ENCODE measurements around the gene TMC3.

The TMC3 gene

GRCh38 chr15:81282606-81282895, 91.5 kb downstream of the TMC3 start:
- DNase-seq (ENCODE audit: low spot score), result no peak
- FAIRE-seq, result no peak

DNA sequence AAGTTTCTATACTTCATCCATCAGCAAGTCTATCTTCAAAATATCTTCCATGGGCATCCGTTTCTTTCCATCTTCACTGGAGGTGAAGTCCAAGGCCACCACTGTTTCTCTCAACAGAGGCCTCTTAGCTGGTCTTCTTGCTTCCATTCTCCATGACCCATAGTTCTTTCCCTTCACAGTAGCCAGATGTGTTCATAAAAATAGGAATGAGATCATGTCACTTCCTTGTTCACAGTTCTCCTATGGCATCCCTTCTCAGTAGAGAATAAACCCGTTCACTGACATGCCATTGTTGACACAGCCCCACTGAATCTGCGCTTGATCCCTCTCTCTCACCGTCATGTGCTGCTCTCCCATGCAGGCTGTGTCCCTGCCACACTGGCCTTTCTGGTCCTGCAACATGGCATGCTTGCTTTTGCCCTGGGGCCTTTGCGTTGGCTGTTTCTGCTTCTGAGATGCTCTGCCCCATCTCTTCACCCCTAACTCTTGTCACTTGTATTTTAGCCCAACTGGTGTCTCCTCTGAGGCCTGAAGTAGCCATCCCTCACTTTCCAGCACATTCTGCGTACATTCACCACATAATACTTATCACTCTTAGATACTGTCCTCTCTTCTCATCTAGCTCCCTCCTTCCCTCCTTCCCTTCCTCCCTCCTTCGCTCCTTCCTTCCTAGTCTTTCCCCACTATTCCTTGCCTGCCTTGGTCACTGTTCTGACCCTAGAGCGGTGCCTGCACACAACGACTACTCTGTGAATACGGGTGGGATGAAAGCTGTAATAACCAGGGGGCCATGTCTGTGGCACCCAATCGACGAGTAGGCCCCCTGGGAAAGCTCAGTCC, 92.0 kb downstream of the TMC3 start:
- FAIRE-seq (no peak), DNase-seq (ENCODE audit: low spot score) (no peak)

GRCh38 chr15:81281456-81281735, 92.6 kb downstream of the TMC3 start:
- DNase-seq (ENCODE audit: low spot score) (no peak), FAIRE-seq (no peak)
